BJ (cell line): Measurements from ENCODE around the gene FLNB. TPM values are rescaled to one million over a fixed set of nuclear protein-coding genes. Genes with fewer than 3 reads are reported as not detected.

Source experiments
- CTCF ChIA-PET: fragments of 350-600 bp; formaldehyde crosslinking; extraction: SDS; loops from one replicate; lab custom pipeline; 2021; ENCODE audit warnings: antibody characterized with exemption, inconsistent platforms; lab: Yijun Ruan, JAX
- POLR2A ChIA-PET: fragments of 300-600 bp; sonication (Branson Sonifier 250); formaldehyde crosslinking; extraction: SDS; loops from one replicate; lab custom pipeline; 2021; ENCODE audit warnings: antibody characterized with exemption; lab: Charles Lee
- DNase-seq: peaks from one replicate; pipeline ENCODE4 v3.0.0-alpha.2; 2011; ENCODE audit warnings: low read depth
- H3K27me3 ChIP-seq: 2 replicates; pipeline ENCODE4 v1.6.0; 2011; ENCODE audit warnings: low read length; ENCODE audit not compliant: control insufficient read depth, insufficient read depth
- H3K36me3 ChIP-seq: 2 replicates; pipeline ENCODE4 v1.5.1; 2011; ENCODE audit warnings: low read length; ENCODE audit not compliant: control insufficient read depth, insufficient read depth
- H3K4me3 ChIP-seq: 2 replicates; pipeline ENCODE4 v1.5.1; 2011; ENCODE audit warnings: low read depth, mild to moderate bottlenecking, control low read depth, low read length
- CTCF ChIP-seq: IDR thresholded peaks from 2 replicates; pipeline ENCODE4 v1.5.1; 2011; ENCODE audit warnings: low read depth, mild to moderate bottlenecking, control low read depth, inconsistent platforms, low read length, moderate library complexity; ENCODE audit not compliant: insufficient read depth
- polyA plus RNA-seq: library from polyadenylated mRNA; depleted of rRNA; stranded (reverse); fragments of >200 nt; gene quantifications from 2 replicates; pipeline ENCODE4 v1.2.3, GENCODE V29; 2011

FLNB gene
- polyA plus RNA-seq, 1 experiment: 111 TPM

GRCh38 chr3:58064923-58065638 is 56.9 kb downstream of the FLNB start:
- Histone ChIP-seq H3K4me3 (no peak overlapping the region), H3K36me3 (no peaks in the 10 kb centered on the region), H3K27me3 (no peaks in the 10 kb centered on the region)
- ChIA-PET CTCF (interaction anchor here (2.4 kb wide), 1 partner anchor 57 kb away, joined by 6 read pairs; the partner anchor contains the start of gene FLNB), POLR2A (no interaction called here)
- DNase-seq: no peak
- no peak for TF ChIP-seq CTCF

GRCh38 chr3:58065700-58066167 is 57.5 kb downstream of the FLNB start:
- POLR2A ChIA-PET: no interaction called here
- DNase-seq: no peak
- no peak for TF ChIP-seq CTCF
- no peaks in the 10 kb centered on the region for H3K36me3 ChIP-seq
- H3K4me3 ChIP-seq: no peak overlapping the region
- CTCF ChIA-PET: interaction anchor here (2.4 kb wide), 1 partner anchor 57 kb away, joined by 6 read pairs; the partner anchor contains the start of gene FLNB
- H3K27me3 ChIP-seq: no peaks in the 10 kb centered on the region

GRCh38 chr3:58066842-58067241 is 58.6 kb downstream of the FLNB start:
- DNase-seq: no peak
- no peak for TF ChIP-seq CTCF
- Histone ChIP-seq H3K4me3 (no peak overlapping the region), H3K36me3 (no peaks in the 10 kb centered on the region), H3K27me3 (no peaks in the 10 kb centered on the region)
- CTCF ChIA-PET: interaction anchor here (2.4 kb wide), 1 partner anchor 58 kb away, joined by 6 read pairs; the partner anchor contains the start of gene FLNB
- POLR2A ChIA-PET: interaction anchor here (1.0 kb wide), 1 partner anchor 56 kb away, joined by 4 read pairs; no protein-coding TSS in a partner anchor

GRCh38 chr3:58068122-58068809 is 60.0 kb downstream of the FLNB start:
- POLR2A ChIA-PET: interaction anchor here (0.6 kb wide), 1 partner anchor 244 kb away, joined by 7 read pairs; no protein-coding TSS in a partner anchor
- no peak for DNase-seq
- CTCF ChIA-PET: no interaction called here
- H3K36me3 ChIP-seq: no peaks in the 10 kb centered on the region
- H3K27me3 ChIP-seq: no peaks in the 10 kb centered on the region
- TF ChIP-seq CTCF: no peak
- no peak overlapping the region for H3K4me3 ChIP-seq

- POLR2A ChIA-PET: no interaction called here
- TF ChIP-seq CTCF: no peak
- H3K36me3 ChIP-seq: no peaks in the 10 kb centered on the region
- DNase-seq: no peak
- CTCF ChIA-PET: interaction anchor here (0.6 to 1.1 kb wide), 3 partner anchors 11 to 115 kb away, joined by 3 read pairs; no protein-coding TSS in a partner anchor
- no peak overlapping the region for H3K4me3 ChIP-seq
- no peaks in the 10 kb centered on the region for H3K27me3 ChIP-seq
Measured at GRCh38 chr3:58071480-58071971, 63.3 kb downstream of the FLNB start.
